Amniotic stem cell (primary cell): ENCODE data around the gene ZNF547.

Experiments used
- DNase-seq: peaks from one replicate; lab custom pipeline; 2025; lab: John Stamatoyannopoulos, UW

ZNF547 gene

DNA sequence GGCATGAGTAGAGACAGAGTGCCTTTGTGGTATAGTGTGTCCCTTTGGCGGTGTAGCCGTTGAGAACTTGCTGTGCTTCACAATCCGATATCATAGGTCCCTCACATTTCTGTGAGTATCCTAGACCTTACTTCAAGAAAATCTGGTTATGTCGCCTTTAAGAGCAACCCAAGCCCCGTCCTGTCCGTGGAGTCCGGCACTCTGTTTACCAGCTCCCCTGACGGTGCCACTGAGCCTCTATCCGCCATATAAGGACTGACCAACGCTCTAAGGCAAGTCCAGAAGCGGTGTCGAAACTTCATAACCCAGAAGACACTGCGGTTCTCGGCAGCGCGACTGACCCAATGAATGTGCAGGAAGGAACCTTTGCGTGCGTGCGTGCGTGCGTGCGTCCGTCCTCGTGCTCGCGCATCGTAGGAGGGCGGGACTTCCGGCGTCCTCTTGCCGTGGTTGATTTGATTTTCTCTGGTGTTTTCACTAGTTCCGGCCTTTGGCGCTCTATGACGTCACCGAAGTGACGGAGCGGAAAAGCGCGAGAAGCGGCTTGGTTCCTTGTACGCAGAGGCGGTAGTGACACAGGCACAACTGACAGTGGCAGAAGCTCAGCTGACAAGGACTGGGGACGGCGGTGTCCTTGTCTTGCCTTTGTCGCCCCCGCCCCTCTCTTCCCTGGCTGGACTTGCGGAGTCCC lies at the start of gene ZNF547, which contains the start of gene TRAPPC2B:
TSS of gene ZNF547 (plus strand) at position 555 of the 691 bp plus-strand sequence. CDS start 5,005 bp downstream, outside the sequence.
TSS of gene TRAPPC2B (plus strand) at position 555 of the 691 bp plus-strand sequence. CDS start 1,283 bp downstream, outside the sequence.
- DNase-seq = peak; percentile 99

DNA sequence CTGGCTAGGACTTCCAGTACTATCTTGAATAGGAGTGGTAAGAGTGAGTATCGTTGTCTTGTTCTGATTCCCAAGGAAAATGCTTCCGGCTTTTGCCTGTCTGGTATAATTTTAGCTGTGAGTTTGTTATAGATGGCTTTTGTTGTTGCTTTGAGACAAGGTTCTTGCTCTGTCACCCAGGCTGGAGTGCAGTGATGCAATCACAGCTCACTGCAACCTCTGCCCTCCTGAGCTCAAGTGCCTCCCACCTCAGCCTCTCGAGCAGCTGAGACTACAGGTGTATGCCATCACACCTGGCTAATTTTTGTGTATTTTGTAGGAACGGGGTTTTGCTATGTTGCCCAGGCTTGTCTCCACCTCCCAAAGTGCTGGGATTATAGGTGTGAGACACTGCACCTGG lies 49.2 kb upstream of the ZNF547 start:
- DNase-seq = no peak

DNA sequence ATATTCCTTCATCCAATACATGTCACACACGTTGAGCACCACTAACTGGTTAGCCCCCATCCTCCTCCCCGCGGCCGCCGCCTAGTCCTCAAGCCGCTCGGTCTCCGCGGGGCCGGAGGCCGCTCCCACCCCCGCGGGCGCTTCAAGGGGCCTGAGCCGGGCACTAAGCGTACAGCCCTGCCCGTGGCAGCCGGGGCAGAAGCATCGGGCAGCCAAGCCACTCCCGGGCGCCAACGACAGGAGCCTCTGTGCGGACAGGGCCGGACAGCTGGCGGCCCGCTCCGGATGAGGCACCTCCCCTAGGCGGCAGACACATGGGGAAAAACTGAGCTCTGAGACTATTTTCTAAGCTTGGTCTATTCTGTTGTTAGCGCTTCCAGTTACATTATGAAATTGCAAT lies 45.8 kb upstream of the ZNF547 start:
- DNase-seq = no peak

DNA sequence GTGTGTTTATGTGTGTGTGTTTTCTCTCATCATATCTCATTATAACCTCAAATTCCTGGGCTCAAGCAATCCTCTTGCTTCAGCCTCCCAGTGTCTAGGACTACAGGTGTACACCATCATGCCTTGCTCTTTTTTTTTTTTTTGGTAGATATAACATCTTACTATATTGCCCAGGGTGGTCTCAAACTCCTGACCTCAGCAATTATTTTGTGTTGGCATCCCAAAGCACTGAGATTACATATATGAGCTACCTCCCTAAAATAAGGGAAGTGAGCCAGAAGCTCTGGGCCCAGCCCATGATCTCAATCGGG lies 43.5 kb upstream of the ZNF547 start:
- DNase-seq = no peak

DNA sequence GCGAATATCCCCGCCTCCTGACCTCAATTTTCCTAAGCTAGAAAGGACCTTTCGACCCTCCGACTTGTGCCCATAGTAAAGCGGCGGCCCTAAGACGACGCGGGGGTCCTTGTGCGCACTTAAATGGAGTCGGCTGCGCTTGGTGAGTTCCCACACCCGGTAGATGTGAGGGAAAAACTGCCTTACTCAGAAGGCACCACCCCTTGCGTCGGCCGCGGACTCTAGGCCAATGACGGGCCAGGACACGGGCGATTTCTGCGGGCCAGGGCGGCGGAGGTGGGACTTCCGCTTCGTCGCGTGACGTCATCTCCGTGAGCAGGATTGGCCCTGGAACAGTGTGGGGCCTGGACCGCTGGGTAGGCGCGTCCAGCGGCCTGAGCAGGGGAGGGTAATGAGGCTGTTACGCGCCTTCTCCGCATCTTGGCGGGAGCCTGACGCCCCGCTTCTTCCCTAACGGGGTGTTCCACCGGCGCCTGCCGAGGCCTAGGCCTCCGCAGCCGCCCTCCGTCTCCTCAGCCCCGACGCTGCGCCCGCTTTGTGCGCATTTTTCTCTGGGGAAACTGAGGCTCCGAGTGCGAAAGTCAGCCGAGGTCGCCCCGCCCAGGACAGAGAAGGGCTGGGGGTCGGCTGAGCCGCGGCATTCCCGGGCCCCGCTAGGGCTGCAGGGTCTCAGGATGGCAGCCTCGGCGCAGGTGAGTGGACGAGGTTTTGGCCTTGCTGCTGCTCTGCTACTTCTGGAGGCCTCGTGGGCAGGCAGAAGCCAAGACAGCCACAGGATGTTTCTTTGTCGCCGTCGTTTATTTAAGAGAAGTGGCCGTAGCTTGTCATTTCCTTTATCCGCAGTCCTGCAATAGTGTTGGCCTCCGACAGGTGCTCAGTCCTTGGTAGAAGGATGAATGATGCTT lies 42.9 kb upstream of the ZNF547 start, which contains the start of gene ZNF543:
TSS of gene ZNF543 (plus strand) at position 293 of the 905 bp plus-strand sequence. CDS start at position 675, 382 bp downstream.
- peak; percentile 93 for DNase-seq

DNA sequence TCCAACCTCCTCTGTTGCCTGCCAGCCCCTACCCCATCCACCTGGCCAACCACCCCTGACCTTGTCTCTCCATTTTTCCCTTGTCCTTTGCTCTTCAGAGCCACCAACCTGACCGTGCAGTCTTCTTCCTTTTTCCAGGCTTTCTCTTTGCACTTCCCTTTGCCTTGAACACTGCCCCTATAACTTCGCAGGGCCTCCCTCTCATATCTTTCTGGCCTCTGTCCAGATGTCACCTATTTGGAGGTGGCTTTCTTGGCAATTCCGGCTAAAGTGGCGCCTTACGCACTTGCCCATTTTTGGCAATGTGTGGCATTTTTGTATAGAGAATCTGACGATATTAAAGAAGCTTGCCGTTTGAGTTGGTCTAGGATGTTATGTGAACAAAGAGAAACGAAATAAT lies 42.2 kb upstream of the ZNF547 start:
- no peak for DNase-seq

DNA sequence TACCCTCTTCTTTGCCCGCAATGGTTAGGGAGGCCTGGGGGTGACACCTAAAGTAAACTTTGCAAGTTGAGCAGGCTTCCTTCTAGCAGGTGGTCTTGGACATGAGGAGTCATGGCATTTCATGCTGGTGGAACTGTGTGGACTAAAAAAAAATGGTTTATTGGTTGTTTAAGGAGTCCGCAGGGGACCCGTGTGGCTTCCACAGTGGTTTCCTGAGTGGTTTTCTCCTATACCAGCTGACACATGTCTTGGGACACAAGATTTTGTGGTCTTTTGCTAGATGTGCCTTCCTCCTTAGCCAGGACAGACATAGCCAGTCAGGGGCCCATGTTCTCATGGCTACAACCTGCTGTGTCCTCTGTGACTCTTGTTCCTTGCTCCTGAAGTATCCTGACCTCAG lies 41.6 kb upstream of the ZNF547 start:
- no peak for DNase-seq

DNA sequence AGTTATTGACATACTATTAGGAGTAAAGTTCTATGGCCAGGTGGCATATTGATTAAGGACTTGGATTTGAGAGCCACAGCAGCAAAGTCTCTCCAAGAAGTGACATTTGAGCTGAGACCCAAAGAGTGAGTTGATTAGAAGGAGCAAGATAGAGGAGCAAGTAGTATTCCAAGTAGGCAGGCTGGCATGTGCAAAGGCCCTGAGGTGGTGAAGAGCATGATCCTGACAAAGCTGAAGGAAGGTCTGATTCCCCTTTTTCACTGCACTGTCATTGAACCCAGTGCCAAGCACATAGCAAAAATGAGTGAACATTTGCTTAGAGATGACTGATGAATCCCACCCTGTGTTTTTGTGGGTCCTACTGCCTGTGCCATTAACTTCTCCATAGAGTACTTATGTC lies 38.4 kb upstream of the ZNF547 start:
- no peak for DNase-seq

DNA sequence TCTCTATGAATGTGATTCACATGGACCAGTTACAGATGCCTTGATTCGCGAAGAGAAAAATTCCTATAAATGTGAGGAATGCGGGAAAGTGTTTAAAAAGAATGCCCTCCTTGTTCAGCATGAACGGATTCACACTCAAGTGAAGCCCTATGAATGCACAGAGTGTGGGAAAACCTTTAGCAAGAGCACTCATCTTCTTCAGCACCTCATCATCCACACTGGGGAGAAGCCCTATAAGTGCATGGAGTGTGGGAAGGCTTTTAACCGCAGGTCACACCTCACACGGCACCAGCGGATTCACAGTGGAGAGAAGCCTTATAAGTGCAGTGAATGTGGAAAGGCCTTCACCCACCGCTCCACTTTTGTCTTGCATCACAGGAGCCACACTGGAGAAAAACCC lies 35.4 kb upstream of the ZNF547 start:
- no peak for DNase-seq

DNA sequence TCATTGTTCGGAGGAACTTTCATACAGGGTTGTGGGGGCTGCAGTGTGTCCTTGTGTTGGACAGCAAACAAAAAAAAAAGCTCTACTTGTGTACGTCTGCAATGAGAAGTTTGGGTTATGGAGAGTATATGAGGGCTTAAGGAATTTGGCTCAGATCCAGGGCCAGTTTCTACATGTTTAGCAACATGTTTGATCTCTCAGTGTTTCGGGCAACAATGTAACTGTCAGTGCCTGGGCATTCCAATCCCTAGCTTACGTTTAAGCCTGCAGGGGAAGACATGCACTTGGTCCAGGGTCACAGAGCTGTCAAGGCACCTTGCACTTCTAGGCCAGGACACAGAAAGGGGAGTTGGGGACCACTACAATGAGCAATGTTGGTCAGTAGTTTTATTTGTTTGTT lies 29.2 kb upstream of the ZNF547 start:
- no peak for DNase-seq

DNA sequence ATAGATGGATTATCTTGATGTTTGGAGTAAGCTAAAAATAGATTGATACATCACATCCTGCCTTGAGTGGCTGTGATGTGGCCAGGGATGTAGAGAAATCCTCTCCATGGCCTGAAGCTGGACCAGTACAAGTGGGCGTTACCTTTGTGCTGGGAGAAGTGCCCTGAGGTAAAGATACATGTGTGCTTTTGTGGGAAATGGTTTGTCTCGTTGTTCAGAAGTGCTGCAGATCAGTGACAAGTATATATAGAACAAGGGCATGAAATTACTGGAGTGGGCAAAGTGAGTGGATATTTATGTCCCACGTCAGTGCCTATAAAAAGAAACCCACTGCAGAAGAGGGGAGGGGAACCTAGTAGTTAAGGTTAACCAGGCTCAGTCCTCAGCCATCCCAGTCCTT lies 24.5 kb upstream of the ZNF547 start:
- DNase-seq = no peak

DNA sequence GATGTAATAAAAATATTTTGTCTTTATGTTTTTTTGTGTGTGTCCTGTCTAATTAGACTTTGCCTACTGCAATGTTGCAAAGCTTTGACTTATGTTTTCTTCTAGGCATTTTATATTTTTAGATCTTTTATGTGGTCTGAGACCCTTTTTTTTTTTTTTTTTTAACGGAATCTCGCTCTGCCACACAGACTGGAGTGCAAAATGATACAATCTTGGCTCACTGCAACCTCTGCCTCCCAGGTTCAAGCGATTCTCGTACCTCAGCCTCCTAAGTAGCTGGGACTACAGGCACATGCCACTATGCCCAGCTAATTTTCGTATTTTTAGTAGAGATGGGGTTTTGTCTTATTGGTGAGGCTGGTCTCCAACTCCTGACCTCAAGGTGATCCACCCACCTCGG lies 20.8 kb upstream of the ZNF547 start:
- DNase-seq = no peak

DNA sequence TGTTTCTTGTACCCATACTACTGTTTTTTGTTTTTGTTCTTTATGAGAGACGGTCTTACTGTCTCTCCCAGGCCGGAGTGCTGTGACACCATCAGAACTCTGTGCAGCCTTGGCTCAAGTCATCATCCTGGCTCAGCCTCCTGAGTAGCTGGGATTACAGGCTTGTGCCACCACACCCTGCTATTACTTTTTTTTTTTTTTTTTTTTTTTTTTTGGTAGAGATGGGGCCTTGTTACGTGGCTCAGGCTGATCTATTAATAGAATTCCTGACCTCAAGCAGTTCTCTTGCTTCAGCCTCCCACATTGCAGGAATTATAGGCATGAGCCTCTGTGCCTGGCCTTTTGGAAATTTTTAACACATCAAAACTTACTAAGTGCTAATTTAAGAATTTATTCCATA lies 15.2 kb upstream of the ZNF547 start:
- DNase-seq = no peak

DNA sequence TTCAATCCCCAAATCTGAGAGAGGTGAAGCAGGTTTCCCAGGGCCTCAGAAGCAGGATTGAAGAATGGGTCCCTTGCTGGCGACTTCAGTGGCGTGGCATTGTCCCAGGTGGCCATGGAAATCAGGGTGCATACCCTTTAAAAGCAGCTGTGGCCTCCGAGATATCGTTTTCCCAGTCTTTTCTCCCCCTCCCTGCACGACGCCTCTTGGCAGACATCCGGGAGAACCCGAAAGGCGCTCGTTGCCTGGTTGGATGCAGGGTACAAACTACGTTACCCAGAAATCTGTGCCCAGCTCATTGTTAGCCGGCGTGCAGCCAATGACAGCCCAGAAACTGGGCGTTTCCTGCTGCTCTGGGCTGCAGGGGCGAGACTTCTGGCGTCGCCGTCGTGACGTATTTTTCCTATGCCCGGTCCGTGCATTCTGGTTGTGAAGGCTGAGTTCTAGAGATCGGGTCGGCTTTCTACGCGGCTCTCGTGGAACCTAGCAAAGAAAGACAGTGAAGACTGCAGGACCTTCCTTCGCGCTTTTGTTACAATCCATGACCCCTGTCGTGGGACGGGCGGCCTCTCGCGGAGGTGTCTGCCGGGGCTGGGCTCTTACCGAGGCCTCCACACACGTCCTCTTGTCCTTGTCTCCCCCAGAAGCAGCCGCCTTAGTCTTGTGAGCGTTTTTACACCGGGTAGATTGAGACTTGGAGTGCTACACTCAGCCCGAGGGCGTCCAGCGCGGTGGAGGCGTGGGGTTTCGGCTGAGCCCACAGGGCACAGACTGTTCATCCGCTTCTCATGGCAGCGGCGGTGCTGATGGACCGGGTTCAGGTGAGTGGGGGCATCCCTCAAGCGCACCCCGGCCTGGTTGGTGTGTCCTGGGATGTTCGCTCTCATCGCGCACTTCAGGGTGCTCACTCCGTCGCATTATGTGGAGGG lies 12.2 kb upstream of the ZNF547 start, which contains the start of gene ZNF304:
TSS of gene ZNF304 (plus strand) at position 395 of the 929 bp plus-strand sequence. CDS start at position 789, 394 bp downstream.
- peak; percentile 93 for DNase-seq

DNA sequence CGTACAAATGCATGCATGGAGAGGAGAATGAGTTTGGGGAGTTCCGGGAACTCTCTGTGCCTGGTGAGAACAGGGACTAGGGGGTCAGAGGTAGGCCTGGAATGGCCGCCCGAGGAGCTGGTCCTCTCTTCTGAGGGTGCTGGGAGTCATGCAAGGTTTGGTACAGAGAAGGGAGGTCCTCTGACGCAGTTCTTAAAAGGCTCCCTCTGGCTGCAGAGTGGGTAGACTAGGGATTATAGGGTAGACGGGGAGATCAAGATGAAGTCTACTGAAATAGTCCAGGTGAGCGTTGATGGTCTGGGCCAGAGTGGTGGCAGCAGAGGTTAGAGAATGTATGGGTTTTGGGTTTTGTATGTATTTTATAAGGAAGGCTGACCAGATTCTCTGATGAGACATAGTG lies 11.5 kb upstream of the ZNF547 start:
- no peak for DNase-seq

DNA sequence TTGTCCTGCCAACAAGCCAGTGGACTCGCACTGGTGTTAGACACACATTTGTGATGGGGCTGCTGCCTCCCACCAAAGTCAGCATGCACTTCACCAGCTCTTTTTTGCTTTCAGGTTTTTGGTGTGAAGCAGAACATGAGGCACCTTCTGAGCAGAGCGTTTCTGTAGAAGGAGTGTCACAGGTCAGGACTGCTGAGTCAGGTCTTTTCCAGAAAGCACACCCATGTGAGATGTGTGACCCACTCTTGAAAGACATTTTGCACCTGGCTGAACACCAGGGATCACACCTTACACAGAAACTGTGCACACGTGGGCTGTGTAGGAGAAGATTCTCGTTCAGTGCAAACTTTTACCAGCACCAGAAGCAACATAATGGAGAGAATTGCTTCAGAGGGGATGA lies 7.4 kb upstream of the ZNF547 start:
- DNase-seq = no peak

DNA sequence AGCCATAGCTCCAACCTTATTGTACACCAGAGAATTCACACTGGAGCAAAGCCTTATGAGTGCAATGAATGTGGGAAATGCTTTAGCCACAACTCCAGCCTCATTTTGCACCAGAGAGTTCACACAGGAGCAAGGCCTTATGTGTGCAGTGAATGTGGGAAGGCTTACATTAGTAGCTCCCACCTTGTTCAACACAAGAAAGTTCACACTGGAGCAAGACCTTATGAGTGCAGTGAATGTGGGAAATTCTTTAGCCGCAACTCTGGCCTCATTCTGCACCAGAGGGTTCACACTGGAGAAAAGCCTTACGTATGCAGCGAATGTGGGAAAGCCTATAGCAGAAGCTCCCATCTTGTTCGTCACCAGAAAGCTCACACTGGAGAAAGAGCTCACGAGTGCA lies 5.9 kb upstream of the ZNF547 start:
- no peak for DNase-seq

DNA sequence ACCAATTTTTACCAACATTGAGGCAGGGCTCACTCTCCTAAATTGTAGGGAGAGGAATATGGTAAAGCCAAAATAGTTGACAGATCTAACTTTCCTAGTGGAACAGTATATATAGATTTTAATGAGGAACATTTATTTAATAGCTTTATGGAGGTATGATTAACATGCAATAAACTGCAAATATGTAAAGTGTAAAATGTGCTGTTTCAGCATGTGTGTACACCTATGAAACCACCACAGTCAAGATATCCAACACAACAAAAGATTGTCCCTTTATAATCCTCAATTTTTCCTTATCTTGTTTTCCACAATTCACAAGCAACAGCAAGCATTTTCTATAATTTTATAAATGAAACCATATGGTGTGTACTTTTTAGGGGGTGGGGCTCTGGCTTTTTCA lies 4.1 kb upstream of the ZNF547 start:
- no peak for DNase-seq

DNA sequence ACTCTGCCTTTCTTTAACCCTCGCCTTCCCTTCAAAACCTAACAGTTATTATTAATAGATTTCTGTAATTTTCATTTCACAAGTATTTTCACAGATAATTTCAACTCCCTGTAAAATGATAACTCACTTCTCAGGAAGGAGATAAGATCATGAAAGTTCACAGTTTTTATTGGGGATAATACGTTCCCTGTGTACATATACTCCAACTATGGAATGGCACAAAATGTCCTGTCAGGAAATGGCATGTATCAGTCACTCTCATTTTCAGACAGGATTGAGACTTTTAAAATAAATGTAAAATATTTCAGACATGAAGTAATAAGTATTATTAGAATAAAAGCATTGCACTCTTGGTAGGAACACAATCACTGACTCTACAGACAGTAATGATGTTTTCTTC lies 932 bp upstream of the ZNF547 start:
- DNase-seq = no peak

DNA sequence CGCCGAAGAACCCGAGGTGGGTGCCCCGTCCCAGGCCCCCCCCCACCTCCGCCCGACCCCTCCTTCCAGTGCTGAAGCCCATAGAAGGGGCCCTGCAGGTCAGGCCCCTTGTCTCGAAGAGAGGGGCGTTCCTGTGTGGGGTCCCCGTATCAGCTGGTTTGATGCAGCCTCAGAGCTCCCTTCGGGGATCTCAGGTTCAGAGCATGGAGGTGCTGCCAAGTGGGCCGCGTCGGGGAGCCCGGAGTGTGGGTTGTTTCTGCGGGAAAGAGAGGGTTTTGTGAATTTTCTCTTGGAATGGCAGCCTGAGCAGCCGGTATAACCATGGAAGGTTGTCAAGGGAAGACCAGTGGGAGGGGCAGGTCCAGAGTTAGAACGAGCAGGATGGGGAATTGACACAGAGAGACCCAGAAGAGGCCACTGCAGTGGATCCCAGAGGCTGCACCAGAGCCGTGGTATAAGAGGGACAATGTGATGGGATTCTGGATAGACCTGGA lies 384 bp downstream of the ZNF547 start:
- no peak for DNase-seq

DNA sequence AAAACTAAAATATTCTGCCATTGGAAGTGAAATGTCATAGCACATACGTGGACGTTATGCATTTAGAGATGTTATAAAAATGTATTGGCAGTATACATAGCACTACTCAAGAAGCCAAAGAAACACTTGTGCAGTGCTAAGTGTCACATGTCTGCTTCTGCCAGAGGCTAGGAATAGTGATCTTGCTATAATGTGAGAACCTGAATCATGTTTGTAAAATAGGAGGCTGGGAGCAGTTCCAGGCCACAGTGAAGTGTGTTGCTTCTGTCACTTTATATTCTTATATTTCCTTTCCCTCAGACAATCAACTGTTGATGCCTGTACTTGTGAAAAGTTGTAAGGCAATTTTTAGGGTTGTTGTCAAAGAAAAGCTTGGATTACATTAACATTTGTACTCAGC lies 3.4 kb downstream of the ZNF547 start:
- no peak for DNase-seq

DNA sequence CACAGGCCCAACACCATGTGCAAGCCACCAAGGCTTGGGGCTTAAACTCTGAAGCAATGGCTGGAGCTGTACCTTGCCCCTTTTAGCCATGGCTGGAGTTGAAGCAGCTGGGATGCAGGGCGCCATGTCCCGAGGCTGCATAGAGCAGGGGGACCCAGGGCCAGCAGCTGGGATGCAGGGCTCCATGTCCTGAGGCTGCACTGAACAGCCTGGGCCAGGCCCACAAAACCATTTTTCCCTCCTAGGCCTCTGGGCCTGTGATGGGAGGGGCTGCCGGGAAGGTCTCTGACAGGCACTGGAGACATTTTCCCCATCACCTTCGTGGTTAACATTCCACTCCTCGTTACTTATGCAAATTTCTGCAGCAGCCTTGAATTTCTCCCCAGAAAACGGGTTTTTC lies 10.8 kb downstream of the ZNF547 start:
- no peak for DNase-seq
